Hematopoietic multipotent progenitor cell treated with erythropoietin and hydrocortisone succinate and interleukin-3 and kit ligand, for 6 days (in vitro differentiated cells): ENCODE data around the gene TRPT1.
"Not testable (repeated sequence)": the region's sequence is repeated elsewhere in the genome, so short reads cannot be mapped to it uniquely, and the experiment has no call there.

Experiments used
- DNase-seq: peaks from one replicate; pipeline ENCODE4 v3.0.0-alpha.2; 2015

Gene TRPT1

GRCh38 chr11:64258356-64258755 lies 32.4 kb upstream of the TRPT1 start:
- DNase-seq: no peak

GRCh38 chr11:64256300-64256699 lies 30.3 kb upstream of the TRPT1 start:
- no peak for DNase-seq

- no peak for DNase-seq
Measured at GRCh38 chr11:64255135-64256128, 29.4 kb upstream of the TRPT1 start.

GRCh38 chr11:64254326-64254725 lies 28.3 kb upstream of the TRPT1 start:
- no peak for DNase-seq

GRCh38 chr11:64253481-64253880 lies 27.5 kb upstream of the TRPT1 start:
- DNase-seq: peak; percentile 58

GRCh38 chr11:64253043-64253442 lies 27.1 kb upstream of the TRPT1 start:
- no peak for DNase-seq

GRCh38 chr11:64252003-64252872 lies 26.3 kb upstream of the TRPT1 start:
- DNase-seq: peak; percentile 61

GRCh38 chr11:64251753-64252002 lies 25.7 kb upstream of the TRPT1 start:
- no peak for DNase-seq

GRCh38 chr11:64251016-64251752 lies 25.2 kb upstream of the TRPT1 start, which contains the start of gene PLCB3:
PLCB3 (plus strand) TSS chr11:64251530; CDS start chr11:64251650, 120 bp downstream.
- peak; percentile 63 for DNase-seq

GRCh38 chr11:64250415-64251015 lies 24.5 kb upstream of the TRPT1 start:
- DNase-seq: no peak

- no peak for DNase-seq
Measured at GRCh38 chr11:64249563-64250414, 23.8 kb upstream of the TRPT1 start.

- DNase-seq: no peak
Measured at GRCh38 chr11:64249038-64249437, 23.1 kb upstream of the TRPT1 start.

GRCh38 chr11:64248578-64248977 lies 22.6 kb upstream of the TRPT1 start:
- DNase-seq: no peak

GRCh38 chr11:64247729-64248531 lies 21.9 kb upstream of the TRPT1 start:
- DNase-seq: no peak

- peak; percentile 94 for DNase-seq
Measured at GRCh38 chr11:64246871-64247728, 21.1 kb upstream of the TRPT1 start, which contains the start of gene PPP1R14B. PPP1R14B (minus strand) TSS chr11:64246943; CDS start chr11:64246673, 270 bp downstream.

GRCh38 chr11:64246621-64246870 lies 20.6 kb upstream of the TRPT1 start:
- not testable (repeated sequence) for DNase-seq

- peak; percentile 87 for DNase-seq
Measured at GRCh38 chr11:64245797-64246620, 20.0 kb upstream of the TRPT1 start.

GRCh38 chr11:64245401-64245796 lies 19.4 kb upstream of the TRPT1 start:
- peak; percentile 57 for DNase-seq

- peak; percentile 38 for DNase-seq
Measured at GRCh38 chr11:64244966-64245365, 19.0 kb upstream of the TRPT1 start.
